GM19455 (cell line): ENCODE results near the gene AKAP13.
"Not testable (repeated sequence)": the region's sequence is repeated elsewhere in the genome, so short reads cannot be mapped to it uniquely, and the experiment has no call there.

ENCODE experiments used
- ATAC-seq: cut with Tn5 transposase; IDR thresholded peaks from one replicate; pipeline ENCODE4 v1.9.1; 2021; ENCODE audit not compliant: unreplicated experiment

Gene AKAP13

GRCh38 chr15:85349062-85349461, 31.3 kb upstream of the AKAP13 start:
- ATAC-seq, result not testable (repeated sequence)

- ATAC-seq, result no peak
These were observed 30.0 kb upstream of the AKAP13 start for GRCh38 chr15:85350395-85350794.

GRCh38 chr15:85351501-85351900, 28.9 kb upstream of the AKAP13 start:
- ATAC-seq, result not testable (repeated sequence)

DNA sequence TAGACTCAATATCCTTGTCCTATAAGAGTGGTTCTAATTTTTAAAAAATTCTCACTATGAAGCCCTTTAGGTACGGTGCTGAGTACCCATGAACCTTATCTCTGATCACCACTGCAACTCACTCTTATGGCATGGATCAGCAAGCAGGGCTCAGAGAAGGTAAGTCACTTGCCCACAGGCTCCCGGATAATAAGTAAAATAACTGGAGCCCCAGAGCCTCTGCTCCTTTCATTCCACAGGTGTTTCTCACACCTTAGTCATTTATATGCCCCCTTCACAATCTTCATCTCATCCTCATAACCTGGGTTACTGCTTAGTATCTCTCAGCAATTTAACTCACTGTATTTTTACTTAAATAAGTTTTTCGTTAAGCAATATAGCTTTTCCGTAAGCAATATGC, 28.4 kb upstream of the AKAP13 start:
- no peak for ATAC-seq

DNA sequence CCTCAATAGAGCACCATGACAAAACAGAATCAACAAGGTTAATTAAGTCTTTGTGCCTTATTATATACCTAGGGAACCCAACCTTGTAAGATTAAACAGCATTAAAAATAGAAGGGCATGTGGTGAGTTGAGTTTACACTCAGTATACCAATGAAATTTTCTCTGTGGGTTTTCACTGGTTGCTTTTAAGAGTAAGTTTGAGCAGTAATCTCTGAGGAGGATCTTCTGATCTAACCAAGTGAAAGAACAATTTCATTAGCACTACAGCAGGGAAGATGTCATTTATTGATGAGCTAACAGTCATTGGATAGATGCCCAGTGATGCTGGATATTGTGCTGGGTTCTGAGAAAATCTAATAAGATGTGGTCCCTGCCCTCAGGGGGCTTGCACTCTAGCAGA, 26.9 kb upstream of the AKAP13 start:
- ATAC-seq, result no peak

- no peak for ATAC-seq
These were observed 25.9 kb upstream of the AKAP13 start for GRCh38 chr15:85354461-85354860.

GRCh38 chr15:85354948-85355347, 25.5 kb upstream of the AKAP13 start:
- ATAC-seq, result no peak

DNA sequence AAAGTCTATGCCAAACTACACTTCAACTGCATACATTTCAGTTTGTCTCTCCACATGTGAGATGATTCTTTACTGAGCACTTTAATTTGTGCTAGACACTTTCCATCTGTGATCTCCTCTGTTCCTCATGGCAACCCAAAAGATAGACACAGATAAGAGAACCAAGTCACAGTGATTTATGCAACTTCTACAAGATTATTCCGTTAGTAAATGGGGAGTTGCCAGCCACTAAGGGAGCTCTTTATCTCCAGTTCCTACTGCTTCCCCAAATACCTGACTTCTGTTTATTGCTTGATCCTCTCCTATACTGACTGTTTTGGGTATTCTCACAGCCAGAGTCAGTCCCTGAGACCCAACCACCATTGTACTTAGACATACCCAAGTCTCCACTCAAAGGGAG, 24.1 kb upstream of the AKAP13 start:
- ATAC-seq, result no peak

DNA sequence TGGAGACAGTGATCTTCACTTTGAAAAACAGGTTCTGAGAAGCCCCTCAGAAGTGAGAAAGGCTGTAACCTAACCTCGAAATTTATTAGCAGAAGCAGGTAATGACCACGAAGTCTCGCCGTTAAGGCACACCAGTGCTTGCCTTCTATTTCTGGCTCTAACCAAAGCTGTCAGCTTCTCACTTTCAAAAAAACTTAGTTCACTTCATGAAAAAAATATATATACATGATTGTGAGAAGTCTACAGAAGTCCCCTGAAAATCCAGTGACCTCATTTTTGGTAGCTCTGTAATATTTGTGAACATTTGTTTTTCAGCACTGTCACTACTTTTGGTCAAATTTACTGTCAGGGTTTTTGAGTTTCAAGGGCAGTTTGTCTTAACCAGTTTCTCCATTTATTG, 19.1 kb upstream of the AKAP13 start:
- ATAC-seq, result peak; percentile 80

DNA sequence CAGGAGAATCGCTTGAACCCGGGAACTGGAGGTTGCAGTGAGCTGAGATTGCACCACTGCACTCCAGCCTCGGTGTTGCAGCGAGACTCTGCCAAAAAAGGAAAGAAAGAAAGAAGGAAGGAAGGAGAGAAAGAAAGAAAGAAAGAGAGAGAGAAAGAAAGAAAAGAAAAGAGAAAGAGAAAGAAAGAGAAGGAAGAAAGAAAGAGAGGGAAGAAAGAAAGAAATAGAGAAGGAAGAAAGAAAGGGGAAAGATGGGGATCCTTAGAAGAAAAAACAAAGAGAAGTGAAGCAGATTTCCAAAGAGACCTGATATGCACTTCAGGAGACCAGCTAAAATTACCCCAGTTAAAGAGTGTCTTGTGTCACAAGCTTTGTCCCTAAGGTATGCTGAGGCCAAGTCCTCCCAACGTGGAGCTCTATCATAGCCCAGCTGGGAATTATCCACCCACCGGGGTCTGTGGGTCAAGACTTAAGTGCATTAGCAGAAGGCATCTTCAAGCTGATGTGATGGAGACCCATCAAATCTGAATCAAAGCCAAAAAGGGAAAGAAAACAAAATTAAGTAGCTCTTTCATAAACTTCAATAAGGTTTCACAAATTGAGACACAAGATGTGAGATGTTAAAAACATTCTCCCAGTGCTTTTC, 17.8 kb upstream of the AKAP13 start:
- no peak for ATAC-seq

DNA sequence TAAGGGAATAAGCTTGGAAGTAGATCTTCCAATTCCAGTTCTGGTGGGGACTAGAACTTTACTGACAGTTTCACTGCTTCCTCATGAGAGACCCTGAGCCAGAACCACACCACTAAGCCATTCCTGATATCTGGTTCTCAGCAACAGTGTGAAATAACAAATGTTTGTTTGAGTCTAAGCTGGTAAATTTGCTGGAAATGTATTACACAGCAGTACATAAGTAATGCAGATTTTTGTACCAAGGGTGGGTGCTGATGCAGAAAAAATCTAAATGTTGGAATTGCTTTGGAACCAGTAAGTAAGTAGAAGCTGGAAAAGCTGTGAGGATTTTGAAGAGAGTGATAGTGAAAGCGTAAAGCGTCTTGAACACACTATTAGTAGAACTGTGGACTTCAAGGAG, 14.4 kb upstream of the AKAP13 start:
- ATAC-seq, result no peak

DNA sequence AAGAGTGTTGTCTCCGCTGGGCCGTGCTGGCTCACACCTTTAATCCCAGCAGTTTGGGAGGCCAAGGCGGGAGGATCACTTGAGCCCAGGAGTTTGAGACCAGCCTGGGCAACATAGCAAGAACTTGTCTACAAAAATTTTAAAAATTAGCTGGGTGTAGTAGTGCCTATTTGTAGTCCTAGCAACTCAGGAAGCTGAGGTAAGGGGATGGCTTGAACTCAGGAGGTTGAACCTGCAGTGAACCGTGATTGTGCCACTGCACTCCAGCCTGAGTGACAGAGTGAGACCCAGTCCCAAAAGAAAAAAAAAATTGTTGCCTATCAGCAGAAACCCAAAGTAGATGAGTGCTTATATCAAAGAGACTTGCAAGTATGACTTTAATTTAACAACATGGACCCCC, 12.7 kb upstream of the AKAP13 start:
- no peak for ATAC-seq

DNA sequence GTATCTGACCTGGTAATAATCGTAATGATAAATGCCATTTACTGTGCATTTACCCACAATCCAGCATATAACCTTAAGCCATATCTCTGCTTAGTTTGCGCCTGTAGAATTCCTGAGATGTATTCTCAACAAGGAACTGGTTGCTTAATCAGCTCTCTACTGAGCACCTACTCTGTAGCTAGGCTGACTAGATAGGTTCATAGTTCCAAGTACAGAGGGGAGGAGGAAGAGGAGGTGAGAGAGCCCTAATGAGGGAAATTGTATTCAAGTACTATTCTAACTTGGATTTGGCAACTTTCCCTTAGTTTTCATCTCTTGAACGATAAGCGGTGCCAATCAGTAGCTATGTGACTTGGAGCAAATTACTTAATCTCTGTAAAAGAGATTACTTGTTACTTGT, 5.6 kb upstream of the AKAP13 start:
- no peak for ATAC-seq

GRCh38 chr15:85377269-85377668, 3.1 kb upstream of the AKAP13 start:
- ATAC-seq, result no peak

GRCh38 chr15:85377986-85378385, 2.4 kb upstream of the AKAP13 start:
- no peak for ATAC-seq

GRCh38 chr15:85379403-85380131, 836 bp upstream of the AKAP13 start:
- ATAC-seq, result no peak

DNA sequence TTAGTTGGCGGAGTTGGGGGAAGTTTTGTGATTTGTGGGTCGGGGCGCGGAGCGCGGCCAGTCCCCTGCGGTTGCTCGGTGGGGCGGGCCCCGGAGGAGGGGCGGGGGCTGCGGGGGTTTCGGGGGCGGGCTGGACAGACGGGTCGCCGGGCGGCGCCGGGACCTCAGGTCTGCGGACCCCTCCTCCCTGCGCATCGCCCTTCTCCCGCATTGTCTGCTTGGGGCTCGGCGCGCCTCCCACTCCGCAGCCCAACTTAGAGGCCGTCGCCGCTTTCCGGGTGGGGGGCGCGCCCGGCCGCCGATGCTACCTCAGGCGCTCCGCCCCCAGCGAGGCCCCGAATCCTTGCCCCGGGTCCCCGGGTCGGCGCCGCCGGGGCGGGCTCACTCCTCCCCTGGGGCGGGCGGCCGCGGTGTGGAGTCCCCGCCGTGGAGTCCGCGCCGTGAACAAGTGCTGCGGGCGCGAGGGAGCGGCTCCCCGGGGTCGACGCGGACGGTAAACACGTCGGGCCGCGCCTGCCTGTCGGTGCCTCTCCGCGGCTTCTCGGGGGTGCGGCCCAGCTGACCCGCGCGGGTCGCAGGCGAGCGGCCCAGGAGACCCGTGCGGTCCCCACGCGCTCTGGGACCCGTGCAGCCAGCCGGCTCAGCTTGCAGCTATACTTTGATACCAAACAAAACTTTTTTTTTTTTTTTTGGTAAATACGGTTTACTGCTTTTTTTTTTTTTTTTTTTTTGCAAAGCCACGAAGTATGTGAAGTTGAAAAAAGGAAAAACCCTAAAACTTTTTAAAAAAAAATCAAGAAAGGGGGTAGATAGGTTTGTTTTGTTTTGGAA, 624 bp downstream of the AKAP13 start:
- ATAC-seq, result peak; percentile 44

- ATAC-seq, result no peak
These were observed 1.7 kb downstream of the AKAP13 start for GRCh38 chr15:85381850-85382751.

GRCh38 chr15:85382942-85383341, 2.5 kb downstream of the AKAP13 start:
- no peak for ATAC-seq

GRCh38 chr15:85383470-85384148, 3.2 kb downstream of the AKAP13 start:
- no peak for ATAC-seq
